NT2/D1 (cell line): Measurements from ENCODE around the gene XIST.
"Not testable (repeated sequence)": the region's sequence is repeated elsewhere in the genome, so short reads cannot be mapped to it uniquely, and the experiment has no call there.

Source experiments
- DNase-seq: peaks from one replicate; pipeline ENCODE4 v3.0.0-alpha.2; 2011; ENCODE audit warnings: low read depth, low spot score
- H3K27me3 ChIP-seq: 2 replicates; pipeline ENCODE4 v1.6.0; 2011; ENCODE audit warnings: mild to moderate bottlenecking; ENCODE audit not compliant: insufficient read length, insufficient read depth
- H3K36me3 ChIP-seq: 2 replicates; pipeline ENCODE4 v1.6.1; 2011; ENCODE audit warnings: mild to moderate bottlenecking, low read length, mixed read lengths; ENCODE audit not compliant: insufficient read depth, insufficient read length
- H3K4me1 ChIP-seq: 2 replicates; pipeline ENCODE4 v1.5.1; 2011; ENCODE audit not compliant: insufficient read depth, insufficient read length
- H3K4me3 ChIP-seq: 2 replicates; pipeline ENCODE4 v1.5.1; 2011; ENCODE audit warnings: low read depth; ENCODE audit not compliant: insufficient read length
- H3K9ac ChIP-seq: 2 replicates; pipeline ENCODE4 v1.6.0; 2011; ENCODE audit warnings: low read depth; ENCODE audit not compliant: insufficient read length
- H3K9me3 ChIP-seq: 2 replicates; pipeline ENCODE4 v1.5.1; 2011; ENCODE audit warnings: mild to moderate bottlenecking, low read length; ENCODE audit not compliant: insufficient read depth
- SUZ12 ChIP-seq: IDR thresholded peaks from 2 replicates; pipeline ENCODE4 v1.6.1; 2011; ENCODE audit not compliant: insufficient read length, insufficient read depth; ENCODE audit errors: extremely low read depth
- YY1 ChIP-seq: IDR thresholded peaks from 2 replicates; pipeline ENCODE4 v1.6.1; 2011; ENCODE audit not compliant: insufficient read length, insufficient read depth
- ZNF274 ChIP-seq: IDR thresholded peaks from 2 replicates; pipeline ENCODE4 v1.6.1; 2011; ENCODE audit warnings: mild to moderate bottlenecking, low read depth, low read length

Gene XIST

GRCh38 chrX:73828080-73828720 is 24.3 kb downstream of the XIST start:
- Histone ChIP-seq H3K4me1 (no peaks in the 10 kb centered on the region), H3K9me3 (no peaks in the 10 kb centered on the region), H3K36me3 (no peaks in the 10 kb centered on the region), H3K4me3 (no peak overlapping the region), H3K9ac (no peak overlapping the region), H3K27me3 (no peaks in the 10 kb centered on the region)
- no peak for DNase-seq
- TF ChIP-seq YY1 (no peak), SUZ12 (no peak), ZNF274 (no peak)

GRCh38 chrX:73827406-73827805 is 25.1 kb downstream of the XIST start:
- Histone ChIP-seq H3K36me3 (no peaks in the 10 kb centered on the region), H3K4me3 (no peak overlapping the region), H3K9ac (no peak overlapping the region), H3K27me3 (no peaks in the 10 kb centered on the region), H3K4me1 (no peaks in the 10 kb centered on the region), H3K9me3 (no peaks in the 10 kb centered on the region)
- TF ChIP-seq YY1 (no peak), ZNF274 (no peak), SUZ12 (no peak)
- no peak for DNase-seq

GRCh38 chrX:73826996-73827395 is 25.5 kb downstream of the XIST start:
- no peak overlapping the region for H3K4me3 ChIP-seq
- H3K9me3 ChIP-seq: no peaks in the 10 kb centered on the region
- H3K9ac ChIP-seq: no peak overlapping the region
- no peaks in the 10 kb centered on the region for H3K4me1 ChIP-seq
- no peaks in the 10 kb centered on the region for H3K27me3 ChIP-seq
- TF ChIP-seq ZNF274 (no peak), SUZ12 (no peak), YY1 (no peak)
- no peaks in the 10 kb centered on the region for H3K36me3 ChIP-seq
- no peak for DNase-seq

DNA sequence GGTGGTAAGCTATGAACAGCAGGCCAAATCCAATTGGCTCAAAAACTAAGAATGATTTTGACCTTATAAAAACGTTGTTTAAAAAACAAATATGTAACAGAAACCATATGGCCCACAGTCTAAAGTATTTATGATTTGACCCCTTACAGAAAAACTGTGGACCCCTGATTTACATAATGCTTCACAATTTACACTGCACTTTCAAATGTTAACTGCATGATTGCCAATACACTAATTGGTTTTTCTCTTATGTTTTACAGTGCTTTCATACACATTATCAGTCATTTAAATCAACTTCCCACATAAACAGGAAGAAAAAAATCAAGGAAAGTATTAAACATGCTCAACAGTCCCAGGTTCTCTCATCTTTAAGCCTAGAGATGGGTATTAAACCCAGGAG is 26.9 kb downstream of the XIST start:
- no peak for DNase-seq
- Histone ChIP-seq H3K4me3 (no peak overlapping the region), H3K9me3 (no peaks in the 10 kb centered on the region), H3K9ac (no peak overlapping the region), H3K36me3 (no peaks in the 10 kb centered on the region), H3K4me1 (no peaks in the 10 kb centered on the region), H3K27me3 (no peaks in the 10 kb centered on the region)
- TF ChIP-seq YY1: no peak
- TF ChIP-seq SUZ12: no peak
- no peak for TF ChIP-seq ZNF274

DNA sequence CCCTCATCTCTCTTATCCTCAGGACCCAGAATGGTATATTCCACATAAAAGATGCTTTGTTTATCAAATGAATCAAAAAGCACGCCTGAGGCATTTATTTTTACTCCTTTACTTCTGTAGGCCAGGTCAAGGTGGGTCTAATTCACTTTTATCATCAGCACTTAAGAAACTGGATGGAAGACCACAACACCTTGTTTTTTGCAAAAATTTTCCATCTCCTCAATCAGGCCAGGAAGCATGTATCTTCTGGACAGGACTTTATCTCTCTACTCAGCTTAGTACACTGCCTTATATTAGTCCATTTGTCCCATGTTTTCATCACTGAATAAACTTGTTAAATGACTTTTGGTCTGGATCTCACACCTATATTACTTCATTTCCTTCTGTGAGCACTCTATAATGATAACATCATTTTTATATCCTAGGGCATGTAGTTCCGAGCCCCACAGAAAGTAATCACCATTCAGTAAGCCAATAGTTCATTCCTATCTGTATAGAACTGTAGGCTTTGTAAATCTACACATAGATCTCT is 29.0 kb downstream of the XIST start:
- no peak for DNase-seq
- no peaks in the 10 kb centered on the region for H3K9me3 ChIP-seq
- no peaks in the 10 kb centered on the region for H3K27me3 ChIP-seq
- H3K36me3 ChIP-seq: no peaks in the 10 kb centered on the region
- H3K9ac ChIP-seq: no peak overlapping the region
- no peaks in the 10 kb centered on the region for H3K4me1 ChIP-seq
- no peak overlapping the region for H3K4me3 ChIP-seq
- TF ChIP-seq YY1 (no peak), SUZ12 (no peak), ZNF274 (no peak)

DNA sequence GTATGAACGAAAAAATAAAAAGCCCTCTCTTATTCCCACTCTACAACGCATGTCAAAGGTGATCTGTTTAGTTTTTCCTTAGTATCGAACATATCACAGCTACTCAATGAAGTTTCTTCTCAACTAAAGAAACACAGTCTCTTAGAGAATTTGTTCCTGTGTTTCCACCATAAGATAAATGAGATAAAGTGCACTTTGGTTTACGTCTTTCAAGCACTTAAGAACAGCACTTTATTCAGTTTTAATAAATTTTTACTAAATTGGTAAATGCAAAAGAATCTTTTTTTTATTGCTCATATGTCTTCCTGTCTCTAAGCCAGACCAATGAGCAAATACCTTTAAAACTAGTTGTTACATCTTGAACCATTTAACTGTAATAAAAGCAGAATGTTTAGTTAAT is 29.7 kb downstream of the XIST start:
- no peak overlapping the region for H3K4me3 ChIP-seq
- no peaks in the 10 kb centered on the region for H3K36me3 ChIP-seq
- H3K9me3 ChIP-seq: no peaks in the 10 kb centered on the region
- DNase-seq: no peak
- no peaks in the 10 kb centered on the region for H3K27me3 ChIP-seq
- no peaks in the 10 kb centered on the region for H3K4me1 ChIP-seq
- no peak overlapping the region for H3K9ac ChIP-seq
- TF ChIP-seq SUZ12 (no peak), YY1 (no peak), ZNF274 (no peak)

- H3K4me1 ChIP-seq: no peaks in the 10 kb centered on the region
- no peak overlapping the region for H3K9ac ChIP-seq
- no peaks in the 10 kb centered on the region for H3K36me3 ChIP-seq
- no peak overlapping the region for H3K4me3 ChIP-seq
- H3K9me3 ChIP-seq: no peaks in the 10 kb centered on the region
- TF ChIP-seq YY1 (no peak), ZNF274 (no peak), SUZ12 (no peak)
- no peak for DNase-seq
- H3K27me3 ChIP-seq: no peaks in the 10 kb centered on the region
These were observed 30.5 kb downstream of the XIST start for GRCh38 chrX:73821921-73822559.

- not testable (repeated sequence) for H3K9ac ChIP-seq, DNase-seq, H3K4me1 ChIP-seq, H3K36me3 ChIP-seq, H3K27me3 ChIP-seq, H3K9me3 ChIP-seq, H3K4me3 ChIP-seq
These were observed 32.5 kb downstream of the XIST start for GRCh38 chrX:73819864-73820558.
